HG02610 (cell line): Measurements from ENCODE around the gene SLC2A5.
"Not testable (repeated sequence)": the region's sequence is repeated elsewhere in the genome, so short reads cannot be mapped to it uniquely, and the experiment has no call there.

Source experiments
- ATAC-seq: cut with Tn5 transposase; IDR thresholded peaks from one replicate; pipeline ENCODE4 v1.9.1; 2021; ENCODE audit warnings: mild to moderate bottlenecking, moderate library complexity; ENCODE audit not compliant: unreplicated experiment

SLC2A5 gene

DNA sequence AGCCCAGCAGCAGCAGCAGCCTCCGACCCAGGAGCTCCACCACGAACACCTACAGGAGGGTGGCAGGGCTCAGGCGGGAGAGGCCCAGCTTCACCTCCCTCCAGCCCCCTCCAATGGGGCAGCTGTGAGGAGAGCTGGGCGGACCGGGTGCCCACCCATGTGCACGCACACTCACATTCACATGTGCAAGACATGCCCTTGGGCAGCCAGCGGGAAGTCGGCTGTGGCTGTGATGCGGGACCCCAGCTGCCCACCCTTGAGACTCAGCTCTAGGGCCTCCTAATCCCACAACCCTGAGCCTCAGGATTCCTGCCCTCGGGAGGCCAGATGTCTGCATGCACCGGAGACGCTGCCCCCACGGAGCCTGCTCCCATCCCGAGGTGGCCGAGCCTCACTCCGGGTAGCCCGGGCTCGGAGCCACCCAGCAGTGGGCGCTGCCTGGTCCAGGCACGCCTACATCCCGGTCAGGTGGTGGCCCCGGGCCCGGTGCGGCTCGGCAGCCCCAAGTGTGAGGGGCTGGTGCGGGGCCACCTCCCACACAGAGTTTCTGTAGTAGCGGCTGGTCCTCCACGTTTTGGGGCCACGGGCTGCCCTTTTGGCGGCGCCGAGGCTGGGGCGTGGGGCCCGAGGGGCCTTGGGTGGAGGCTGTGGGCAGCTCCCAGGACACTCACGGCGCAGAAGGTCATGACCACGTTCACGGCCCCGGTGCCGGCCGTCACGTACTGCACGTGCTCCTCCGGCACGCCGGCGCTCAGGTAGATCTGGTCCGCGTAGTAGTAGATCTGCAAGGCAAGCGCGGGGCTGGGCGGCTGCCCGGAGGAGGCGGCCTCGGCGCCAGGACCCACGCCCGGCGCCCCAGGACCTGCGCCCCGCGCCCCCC, 30.3 kb downstream of the SLC2A5 start:
- ATAC-seq, result no peak

DNA sequence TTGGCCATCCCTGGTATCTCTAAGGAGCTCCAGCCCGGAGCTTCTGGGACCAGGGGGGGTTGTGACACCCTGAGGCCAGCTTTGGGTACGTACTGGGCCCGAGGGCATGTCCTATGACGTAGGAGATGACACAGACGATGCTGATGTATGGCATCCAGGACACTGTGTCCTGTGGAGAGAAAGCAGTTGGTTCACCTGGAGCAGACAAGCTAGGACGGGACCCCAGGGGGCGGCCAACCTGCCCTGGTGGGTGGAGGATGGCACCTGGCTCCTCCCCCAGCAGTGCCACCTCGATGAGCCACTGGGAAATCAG, 31.1 kb downstream of the SLC2A5 start:
- no peak for ATAC-seq

DNA sequence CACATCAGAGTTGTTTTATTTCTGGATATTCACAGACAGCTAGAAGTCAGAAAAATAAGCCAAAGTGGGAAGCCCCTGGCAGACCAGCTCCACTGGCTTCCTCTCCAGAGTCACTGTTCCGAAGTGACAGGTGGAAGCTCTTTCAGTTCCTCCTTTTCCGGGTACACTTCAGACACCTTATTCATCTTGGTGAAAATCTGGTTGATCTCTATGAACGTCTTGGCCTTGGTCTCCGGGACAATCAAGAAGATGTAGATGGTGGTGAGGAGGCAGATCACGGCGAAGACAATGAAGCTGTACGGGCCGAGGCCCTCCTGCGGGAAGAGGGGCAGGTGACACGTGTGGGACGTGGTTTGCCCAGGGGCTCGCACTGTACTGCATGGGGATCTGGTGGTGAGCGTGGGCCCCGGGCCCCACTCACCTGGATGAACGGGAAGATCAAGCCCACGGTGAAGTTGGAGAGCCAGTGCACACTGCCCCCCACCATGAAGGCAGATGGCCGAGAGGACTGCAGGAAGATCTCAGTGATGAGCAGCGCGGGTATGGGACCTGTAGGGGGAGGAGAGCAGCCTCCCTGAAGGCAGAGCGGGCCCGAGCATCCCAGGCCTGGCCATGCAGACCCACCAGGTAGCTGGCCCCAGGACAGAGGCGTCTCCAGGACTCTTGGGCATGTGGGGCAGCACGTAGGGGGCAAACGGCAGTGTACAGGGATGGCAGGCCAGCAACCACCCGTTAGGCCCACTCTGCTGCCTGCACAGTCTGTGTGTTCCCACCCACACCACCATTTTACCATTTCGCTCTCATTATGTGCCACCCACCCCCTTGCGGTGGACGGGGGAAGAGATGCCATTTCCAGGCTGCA, 31.7 kb downstream of the SLC2A5 start:
- peak; percentile 41 for ATAC-seq

DNA sequence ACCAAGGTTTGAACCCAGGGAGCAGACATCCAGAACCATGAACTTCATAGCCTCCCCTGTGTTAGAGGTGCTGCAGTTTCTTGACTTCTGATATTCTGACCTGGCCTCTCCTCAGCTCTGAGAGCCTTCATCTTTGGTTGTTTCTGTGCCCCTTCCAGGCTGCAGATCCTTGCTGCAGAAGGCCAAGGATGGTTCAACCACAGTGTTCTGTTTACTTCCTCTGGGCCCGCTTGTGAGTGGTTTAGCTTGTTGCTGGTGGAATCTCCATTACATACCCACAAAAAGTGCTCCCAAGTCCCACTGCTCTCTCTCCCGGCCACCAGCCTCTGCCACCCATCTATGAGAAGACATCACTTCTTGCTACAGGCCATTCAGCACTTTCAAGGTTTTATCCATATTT, 34.2 kb downstream of the SLC2A5 start:
- no peak for ATAC-seq

DNA sequence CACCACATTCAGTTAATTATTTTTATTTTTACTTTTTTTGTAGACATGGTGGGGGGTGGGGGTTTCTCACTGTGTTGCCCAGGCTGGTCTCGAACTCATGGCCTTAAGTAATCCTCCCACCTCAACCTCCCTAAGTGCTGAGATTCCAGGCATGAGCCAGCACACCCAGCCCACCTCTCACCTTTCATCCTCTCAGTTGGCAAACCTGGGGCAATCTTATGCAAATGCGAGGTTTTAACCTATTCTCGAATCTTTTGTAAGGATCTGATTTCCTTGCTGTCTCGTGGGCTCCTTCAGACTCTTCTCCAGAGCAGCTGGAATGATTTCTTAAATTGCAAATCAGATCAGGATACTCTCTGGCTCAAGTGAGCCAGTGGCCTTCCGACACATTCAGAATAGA, 36.1 kb downstream of the SLC2A5 start:
- no peak for ATAC-seq

DNA sequence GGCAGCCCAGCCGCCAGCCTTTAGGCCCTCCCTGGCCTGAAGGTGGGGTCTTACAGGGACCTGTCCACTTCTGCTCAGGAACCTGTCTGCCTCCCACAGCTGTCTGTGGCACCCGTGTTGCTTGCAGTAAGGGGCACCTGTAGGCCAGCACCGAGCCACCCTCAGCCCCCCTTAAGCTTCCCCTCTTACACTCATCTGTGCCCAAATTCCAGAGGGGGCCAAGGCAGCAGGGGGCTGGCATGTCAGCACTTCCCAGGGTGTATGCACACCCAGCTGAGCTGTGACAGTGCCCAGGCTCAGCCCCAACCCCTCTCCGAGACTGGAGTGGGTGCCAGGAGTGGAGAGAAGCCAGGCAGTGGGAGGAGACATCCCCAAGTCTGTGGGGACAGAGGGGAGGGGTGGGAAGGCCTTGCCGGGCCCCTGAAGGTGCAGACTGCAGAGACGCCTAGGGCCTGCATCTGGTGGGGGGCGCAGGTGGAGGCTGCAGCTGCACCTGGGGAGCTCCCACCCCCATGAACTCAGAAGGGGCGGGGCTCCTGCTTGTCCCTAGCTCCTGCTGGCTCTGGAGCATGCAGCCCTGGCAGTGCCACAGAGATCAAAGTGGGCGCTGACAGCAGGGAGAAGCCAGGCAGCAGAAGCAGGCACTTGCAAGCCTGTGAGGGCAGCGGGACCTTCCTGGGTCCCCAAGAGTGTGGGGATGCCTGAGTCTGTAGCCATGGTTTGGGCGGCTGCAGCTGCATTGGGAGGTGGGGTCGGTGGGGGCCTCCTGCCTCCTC, 37.8 kb downstream of the SLC2A5 start:
- no peak for ATAC-seq

DNA sequence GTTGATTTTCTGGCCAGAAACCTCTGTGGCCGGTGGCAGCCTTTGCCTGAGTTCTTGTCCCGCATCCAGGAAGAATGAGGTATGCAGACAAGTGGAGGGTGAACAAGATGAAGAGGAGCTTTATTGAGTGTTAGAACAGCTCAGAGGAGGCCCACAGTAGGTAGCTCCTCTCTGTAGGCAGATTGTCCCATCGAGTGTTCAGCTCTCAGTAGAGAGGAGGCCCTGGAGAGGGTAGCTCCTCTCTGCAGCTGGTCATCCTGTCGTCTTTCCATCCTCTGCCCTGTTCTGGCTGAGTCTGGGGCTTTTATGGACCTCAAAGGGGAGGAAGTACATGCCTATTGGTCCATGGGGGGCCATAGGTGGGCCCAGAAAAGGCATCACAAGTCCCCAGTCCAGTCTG, 38.4 kb downstream of the SLC2A5 start:
- not testable (repeated sequence) for ATAC-seq

DNA sequence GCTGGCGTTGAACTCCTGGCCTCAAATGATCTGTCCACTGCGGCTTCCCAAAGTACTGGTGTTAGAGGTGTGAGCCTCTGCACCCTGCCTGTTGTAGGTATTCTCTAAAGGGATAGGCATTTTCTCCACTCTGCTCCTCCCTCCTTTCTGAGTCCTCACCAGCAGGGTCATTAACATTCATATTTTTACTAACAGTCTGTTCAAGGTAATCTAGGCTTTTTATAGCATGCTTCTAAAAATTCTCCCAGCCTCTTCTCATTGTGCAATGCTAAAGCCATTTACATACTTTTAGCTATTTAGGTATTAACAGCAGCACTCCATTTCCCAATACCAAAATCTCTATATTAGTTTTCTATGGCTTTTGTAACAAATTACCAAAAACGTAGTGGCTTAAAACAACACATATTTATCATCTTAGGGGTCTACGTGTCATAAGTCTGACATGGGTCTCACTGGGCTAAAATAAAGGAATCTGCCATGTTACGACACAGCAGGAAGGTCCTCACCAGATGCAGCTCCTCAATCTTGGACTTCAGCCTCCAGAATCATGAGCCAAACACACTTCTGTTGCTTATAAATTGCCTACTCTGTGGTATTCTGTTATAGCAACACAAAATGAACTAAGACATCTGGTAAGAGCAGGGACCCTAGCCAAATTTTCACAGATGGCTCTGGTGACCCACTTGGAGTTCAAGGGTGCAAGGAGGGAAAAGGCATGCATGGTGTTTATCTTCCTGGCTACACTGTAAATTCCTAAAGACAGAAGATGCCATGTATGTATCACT, 40.3 kb downstream of the SLC2A5 start:
- no peak for ATAC-seq

DNA sequence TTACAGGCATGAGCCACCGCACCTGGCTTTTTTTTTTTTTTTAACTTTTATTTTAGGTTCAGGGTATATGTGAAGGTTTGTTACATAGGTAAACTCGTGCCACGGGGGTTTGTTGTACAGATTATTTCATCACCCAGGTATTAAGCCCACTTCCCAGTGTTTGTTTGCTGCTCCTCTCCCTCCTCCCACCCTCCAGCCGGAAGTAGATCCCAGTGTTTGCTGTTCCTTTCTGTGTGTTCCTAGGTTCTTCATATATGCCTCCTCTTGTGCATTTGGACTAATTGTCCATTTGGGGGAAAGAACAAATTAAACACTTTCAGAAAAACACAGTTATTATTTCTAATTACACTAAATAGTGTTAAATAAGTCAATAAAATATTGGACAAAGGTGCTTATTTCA, 42.1 kb downstream of the SLC2A5 start:
- no peak for ATAC-seq

DNA sequence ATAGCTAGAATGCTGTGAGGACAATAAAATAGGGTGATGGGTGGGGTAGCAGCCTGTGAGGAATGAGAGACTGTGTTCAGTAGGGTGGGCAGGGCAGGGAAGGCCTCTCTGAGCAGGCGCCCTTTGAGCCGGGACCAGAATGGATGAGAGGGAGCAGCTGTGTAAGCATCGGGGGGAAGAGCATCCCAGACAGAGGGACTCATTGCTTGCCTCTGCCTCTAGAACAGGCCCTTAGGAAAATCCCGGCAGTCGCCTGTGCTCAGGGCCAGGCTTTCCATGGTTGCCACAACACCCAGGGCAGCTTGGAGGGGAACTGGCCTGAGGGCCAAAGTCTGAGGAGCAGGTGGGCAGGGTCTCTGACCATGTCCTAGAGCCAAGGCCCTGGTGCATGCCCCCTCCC, 44.0 kb downstream of the SLC2A5 start:
- ATAC-seq, result no peak

DNA sequence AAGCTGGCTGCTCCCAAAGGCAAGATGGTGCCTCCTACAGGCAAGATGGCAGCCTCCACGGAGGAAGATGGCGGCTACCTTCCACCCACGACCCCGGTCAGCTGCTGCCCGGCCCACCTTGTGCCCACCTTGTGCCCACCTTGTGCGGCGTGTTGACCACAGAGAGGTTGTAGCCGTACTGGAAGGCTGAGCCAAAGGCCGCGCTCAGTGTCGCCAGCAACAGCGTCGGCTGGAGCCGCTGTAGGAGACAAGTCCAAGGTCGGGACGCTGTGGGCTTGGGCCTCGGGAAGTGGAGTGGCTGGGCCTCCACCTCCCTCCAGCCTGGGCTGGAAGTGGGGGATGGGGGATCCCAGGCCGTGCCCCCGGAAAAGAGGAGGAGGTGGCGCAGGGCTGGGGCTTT, 44.6 kb downstream of the SLC2A5 start:
- ATAC-seq, result no peak

DNA sequence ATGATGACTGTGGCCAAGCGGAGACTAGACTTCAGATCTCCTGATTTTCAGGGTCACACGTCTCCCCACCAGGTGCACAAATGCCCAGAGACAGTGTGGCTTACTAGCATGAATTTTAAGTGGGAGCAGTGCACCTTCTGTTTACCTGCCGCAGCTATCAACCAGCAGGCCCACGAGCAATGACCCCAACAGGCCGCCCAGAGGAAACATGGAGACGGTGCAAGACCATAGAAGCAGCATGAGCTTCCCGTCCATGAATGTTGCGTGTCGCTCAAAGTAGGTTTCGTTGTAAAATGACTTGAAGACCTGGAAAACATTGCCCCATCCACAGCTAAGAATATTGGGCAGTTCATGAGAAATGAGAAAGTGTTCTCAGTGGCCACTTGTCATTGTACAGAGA, 46.7 kb downstream of the SLC2A5 start:
- ATAC-seq, result no peak

DNA sequence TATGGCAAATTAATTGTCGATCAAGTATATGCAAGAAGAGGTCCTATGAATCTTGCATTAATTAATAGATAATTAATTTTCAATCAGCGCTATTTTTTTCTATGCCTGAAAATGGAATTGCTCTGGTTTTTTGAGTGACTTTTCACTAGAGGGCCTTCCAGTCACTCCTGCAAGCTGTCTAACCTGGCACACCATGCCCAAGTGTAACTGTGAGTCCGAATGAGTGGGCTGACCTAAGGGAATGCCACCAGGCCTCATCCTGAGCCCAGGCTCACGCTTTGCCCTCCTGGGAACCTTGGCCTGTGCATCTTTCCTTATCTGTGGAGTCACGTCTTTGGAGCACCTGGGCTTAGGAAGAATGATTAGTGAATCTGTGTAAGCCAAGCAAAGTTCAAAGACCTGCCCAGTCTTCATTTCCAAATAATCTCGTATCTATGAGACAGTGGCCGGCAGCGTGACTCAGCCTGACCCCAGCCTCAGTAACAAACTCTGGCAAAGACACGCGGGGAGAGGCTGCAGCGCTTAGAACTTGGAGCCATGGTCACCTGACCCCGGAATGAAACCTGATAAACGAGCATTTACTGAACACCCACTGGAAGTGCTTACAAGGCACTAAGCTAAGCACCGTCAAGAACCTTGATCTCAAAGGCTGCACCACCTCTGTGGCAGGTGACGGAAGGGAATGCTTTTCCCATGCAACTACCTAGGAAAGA, 47.3 kb downstream of the SLC2A5 start:
- not testable (repeated sequence) for ATAC-seq

DNA sequence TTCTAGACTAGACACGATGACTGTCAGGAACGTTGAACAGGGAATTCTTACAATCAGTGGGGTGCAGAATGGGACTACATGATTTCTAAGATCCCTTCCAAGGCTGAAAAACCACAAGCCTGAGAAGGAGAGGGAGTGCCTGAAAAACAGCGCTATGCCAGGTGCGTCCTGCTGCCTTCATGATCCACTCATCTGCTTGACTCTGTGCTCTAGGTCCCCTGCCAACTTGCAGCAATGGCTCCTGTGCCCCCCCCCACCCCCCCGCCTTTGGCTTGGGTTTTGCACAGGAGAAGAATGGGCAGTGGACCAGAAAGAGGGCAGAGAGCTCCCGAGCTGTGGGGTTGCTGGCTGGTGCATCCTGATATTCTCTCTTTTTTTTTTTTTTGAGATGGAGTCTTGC, 49.1 kb downstream of the SLC2A5 start:
- ATAC-seq, result no peak

DNA sequence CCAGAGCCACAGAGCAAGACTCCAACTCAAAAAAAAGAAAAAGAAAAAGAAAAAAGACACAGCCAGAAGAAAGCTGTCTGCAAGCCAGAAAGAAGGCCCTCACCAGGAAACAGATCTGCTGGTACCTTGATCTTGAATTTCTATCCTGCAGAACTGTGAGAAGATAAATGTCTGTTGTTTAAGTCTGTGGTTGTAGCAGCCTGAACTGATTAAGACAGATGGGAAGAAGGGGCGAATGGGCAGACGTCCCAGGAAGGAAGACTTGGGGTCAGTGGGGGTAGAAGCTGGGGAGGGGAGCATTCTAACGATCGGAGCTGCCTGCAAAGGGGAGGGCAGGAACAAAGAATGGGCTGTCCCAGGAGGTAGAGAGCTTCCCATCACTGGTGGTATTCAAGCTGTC, 49.5 kb downstream of the SLC2A5 start:
- ATAC-seq, result no peak

DNA sequence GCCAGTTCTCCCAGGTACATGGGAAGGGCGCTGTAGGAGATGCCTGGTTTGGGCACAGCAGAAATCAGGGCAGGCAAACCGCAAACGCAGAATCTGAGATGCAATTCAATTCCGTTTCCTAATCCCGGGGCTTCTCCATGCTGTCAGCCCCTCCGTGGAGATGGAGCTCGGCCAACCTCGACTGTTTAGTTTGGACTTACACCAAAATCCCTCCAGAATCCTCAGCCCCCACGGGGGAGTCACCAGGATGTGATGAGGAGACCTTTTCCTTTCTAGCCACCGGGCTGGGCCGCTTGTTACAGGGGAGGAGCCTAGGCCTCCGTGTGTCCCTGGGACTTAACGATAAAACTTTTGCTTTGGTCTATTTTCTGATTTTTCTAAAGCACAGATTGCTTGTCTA, 51.1 kb downstream of the SLC2A5 start:
- ATAC-seq, result no peak

DNA sequence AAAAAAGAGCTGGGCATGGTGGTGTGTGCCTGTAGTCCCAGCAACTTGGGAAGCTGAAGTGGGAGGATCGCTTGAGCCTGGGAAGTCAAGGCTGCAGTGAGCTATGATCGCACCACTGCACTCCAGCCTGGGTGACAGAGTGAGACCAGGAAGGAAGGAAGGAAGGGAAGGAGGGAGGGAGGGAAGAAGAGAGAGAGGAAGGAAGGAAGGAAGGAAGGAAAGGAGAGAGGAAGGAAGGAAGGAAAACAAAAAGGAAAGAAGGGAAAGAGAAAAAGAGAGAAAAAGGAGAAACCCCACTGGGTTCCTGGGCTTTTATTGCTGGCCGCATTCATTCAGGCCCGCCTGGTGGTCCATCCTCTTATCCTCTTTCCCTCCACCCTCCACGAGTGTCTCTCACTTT, 53.0 kb downstream of the SLC2A5 start:
- ATAC-seq, result no peak

DNA sequence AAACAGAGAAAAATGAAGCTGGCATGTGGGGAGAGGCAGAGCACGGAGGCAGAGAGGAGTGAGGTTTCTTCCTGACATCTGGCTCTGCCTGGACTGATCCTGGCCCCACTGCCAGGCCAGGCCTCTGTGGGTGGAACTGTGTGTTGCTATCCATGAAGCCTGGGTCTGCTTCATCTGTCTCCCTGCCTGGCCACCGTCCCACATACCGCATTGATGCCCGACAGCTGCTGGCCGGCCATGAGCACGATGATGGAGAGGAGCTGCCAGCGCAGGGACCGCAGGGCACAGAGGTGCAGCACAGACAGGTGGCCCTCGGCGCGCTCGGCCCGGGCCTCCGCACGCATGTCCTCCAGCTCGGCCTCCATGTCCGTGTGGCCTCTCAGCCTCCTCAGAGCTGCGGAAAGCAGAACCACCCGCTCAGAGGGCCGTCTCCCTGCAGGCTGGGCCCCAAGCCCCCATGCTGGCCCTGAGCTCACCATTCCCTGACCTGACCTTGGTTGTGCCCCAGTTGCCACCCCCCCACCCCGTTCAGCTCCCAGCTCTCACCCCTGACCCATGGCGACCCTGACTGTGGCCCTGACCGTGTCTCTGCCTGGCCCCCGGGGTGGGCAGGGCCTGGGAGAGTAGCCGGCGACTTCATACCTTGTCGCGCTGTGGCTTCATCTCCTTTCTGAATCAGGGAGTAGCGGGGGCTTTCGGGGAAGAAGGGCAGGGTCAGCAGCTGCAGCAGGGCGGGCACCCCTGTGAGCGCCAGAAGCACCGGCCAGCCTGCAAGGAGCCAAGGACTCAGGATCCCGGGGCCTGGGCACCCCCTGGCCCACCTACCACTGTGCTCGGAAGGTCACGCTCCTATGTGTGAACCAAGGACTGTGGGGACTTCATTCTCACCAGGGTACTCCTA, 54.7 kb downstream of the SLC2A5 start:
- ATAC-seq, result no peak

DNA sequence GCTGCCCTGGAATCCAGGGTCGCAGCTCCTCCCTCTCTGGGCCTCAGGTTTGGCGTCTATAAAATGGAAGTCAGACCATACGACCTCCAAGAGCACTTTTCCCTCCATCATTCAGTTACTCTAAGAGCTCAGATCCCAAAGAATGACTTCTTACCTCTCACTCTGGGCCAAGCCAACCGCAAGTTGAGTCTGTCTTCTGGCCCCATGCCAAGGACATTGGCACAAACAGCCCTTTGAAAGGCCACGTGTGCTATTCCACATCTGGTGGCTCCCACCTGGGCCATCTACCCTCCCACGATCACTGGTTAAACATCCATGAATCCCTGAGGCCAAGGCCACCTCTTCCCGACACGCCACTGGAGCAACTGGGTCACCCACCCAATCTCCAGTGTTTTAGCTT, 55.6 kb downstream of the SLC2A5 start:
- no peak for ATAC-seq
